GM23248 (cell line): ENCODE measurements around the gene OR52E4.

Source experiments
- EZH2 ChIP-seq: fragments of 200-600 bp; sonication (generic); IDR thresholded peaks from 2 replicates; pipeline ENCODE4 v1.6.1; 2018; ENCODE audit warnings: antibody characterized with exemption, mild to moderate bottlenecking; ENCODE audit not compliant: insufficient read depth, poor library complexity, severe bottlenecking
- EZH2phosphoT487 ChIP-seq: fragments of 200-600 bp; sonication (generic); IDR thresholded peaks from 2 replicates; pipeline ENCODE4 v1.6.1; 2018; ENCODE audit warnings: antibody characterized with exemption, moderate library complexity, mild to moderate bottlenecking, low read depth; ENCODE audit not compliant: insufficient read depth

GRCh38 chr11:5928271-5928670, 47.8 kb downstream of the OR52E4 start:
- TF ChIP-seq EZH2phosphoT487, result no peak
- no peak for TF ChIP-seq EZH2
